HG02588 (cell line): ENCODE measurements around the gene KCTD11.
A peak's percentile ranks its signal among the peaks of the same experiment; 100 is the strongest.

Experiments used
- ATAC-seq: cut with Tn5 transposase; IDR thresholded peaks from one replicate; pipeline ENCODE4 v1.9.1; 2021; ENCODE audit warnings: mild to moderate bottlenecking, moderate library complexity; ENCODE audit not compliant: unreplicated experiment

The KCTD11 gene

GRCh38 chr17:7369825-7370224, 17.9 kb downstream of the KCTD11 start:
- ATAC-seq: no peak

GRCh38 chr17:7370853-7371252, 18.9 kb downstream of the KCTD11 start:
- no peak for ATAC-seq

GRCh38 chr17:7374353-7374752, 22.4 kb downstream of the KCTD11 start:
- no peak for ATAC-seq

- no peak for ATAC-seq
These were observed 27.2 kb downstream of the KCTD11 start for GRCh38 chr17:7379134-7379533.

- ATAC-seq: no peak
These were observed 28.4 kb downstream of the KCTD11 start for GRCh38 chr17:7380321-7380720.

GRCh38 chr17:7380855-7381683, 29.1 kb downstream of the KCTD11 start, which contains the start of gene TNK1:
Gene TNK1, plus strand, starts transcription at chr17:7381089. Its CDS starts 1,838 bp downstream, at chr17:7382927.
- ATAC-seq: no peak

- ATAC-seq: no peak
These were observed 30.9 kb downstream of the KCTD11 start for GRCh38 chr17:7382901-7383300.

- no peak for ATAC-seq
These were observed 31.4 kb downstream of the KCTD11 start for GRCh38 chr17:7383371-7383741.

GRCh38 chr17:7383742-7384488, 32.0 kb downstream of the KCTD11 start:
- peak; percentile 72 for ATAC-seq

- no peak for ATAC-seq
These were observed 32.6 kb downstream of the KCTD11 start for GRCh38 chr17:7384489-7385081.

- no peak for ATAC-seq
These were observed 36.9 kb downstream of the KCTD11 start for GRCh38 chr17:7388856-7389255.

GRCh38 chr17:7389924-7390910, 38.3 kb downstream of the KCTD11 start:
- no peak for ATAC-seq

- no peak for ATAC-seq
These were observed 39.3 kb downstream of the KCTD11 start for GRCh38 chr17:7391307-7391706.

- ATAC-seq: no peak
These were observed 41.0 kb downstream of the KCTD11 start for GRCh38 chr17:7392696-7393612.

- peak; percentile 38 for ATAC-seq
These were observed 41.9 kb downstream of the KCTD11 start for GRCh38 chr17:7393613-7394451.

- ATAC-seq: peak; percentile 78
These were observed 42.7 kb downstream of the KCTD11 start, which contains the start of gene PLSCR3 for GRCh38 chr17:7394452-7395191. Gene PLSCR3, minus strand, starts transcription at chr17:7394525. Its CDS starts 415 bp downstream, at chr17:7394110.

- ATAC-seq: no peak
These were observed 44.2 kb downstream of the KCTD11 start for GRCh38 chr17:7396147-7396546.

- no peak for ATAC-seq
These were observed 46.6 kb downstream of the KCTD11 start for GRCh38 chr17:7398612-7399011.
